Uterus (tissue), 2 donors: ENCODE results near the gene BICDL2.

Experiments
- POLR2A ChIP-seq, 2 donors: fragments of 450-650 bp; IDR thresholded peaks; one replicate each; pipeline ENCODE4 v1.6.1; 2016; ENCODE audit warnings: antibody characterized with exemption in 2 of 2, mild to moderate bottlenecking in 1 of 2, moderate library complexity in 1 of 2
- TF ChIP-seq, protein P1 (sequence below), 4 experiments: fragments of 200-600 bp in 2 of 4; fragments of 450-650 bp in 2 of 4; sonication (generic) in 2 of 4; IDR thresholded peaks; one replicate each; pipeline ENCODE4 v1.5.1; 2016 to 2019; ENCODE audit warnings: antibody characterized with exemption in 4 of 4, mild to moderate bottlenecking in 2 of 4, moderate library complexity in 1 of 4

DNA sequence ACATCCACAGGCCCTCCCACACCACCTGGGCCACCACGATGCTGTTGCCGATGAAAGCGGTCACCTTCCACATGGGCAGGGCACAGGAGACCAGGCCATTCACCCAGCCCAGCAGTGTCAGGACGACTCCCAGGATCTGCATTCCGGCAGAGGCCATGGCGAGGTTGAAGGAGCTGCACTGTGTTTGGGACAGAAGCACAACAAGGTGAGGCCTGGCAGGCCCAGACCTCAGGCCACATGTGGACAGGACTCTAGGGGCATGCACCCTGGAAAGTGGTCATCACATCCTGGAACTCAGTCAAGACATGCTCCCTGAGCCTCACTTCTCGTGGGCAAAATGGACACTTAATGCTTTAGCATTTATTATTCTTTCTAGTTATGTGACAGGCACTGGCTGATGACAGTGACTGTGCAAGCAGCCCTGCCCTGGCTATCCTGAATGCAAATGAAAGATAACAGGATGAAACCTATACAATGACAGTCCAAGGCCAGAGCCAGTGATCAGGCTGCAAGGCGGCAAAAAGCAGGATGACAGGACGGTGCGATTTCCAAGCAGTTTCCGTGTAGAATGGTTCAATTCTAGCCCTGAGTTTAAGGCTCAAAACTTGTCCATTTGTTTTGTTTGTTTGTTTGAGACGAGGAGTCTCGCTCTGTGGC lies 20.8 kb downstream of the BICDL2 start:
- TF ChIP-seq, protein P1, sequence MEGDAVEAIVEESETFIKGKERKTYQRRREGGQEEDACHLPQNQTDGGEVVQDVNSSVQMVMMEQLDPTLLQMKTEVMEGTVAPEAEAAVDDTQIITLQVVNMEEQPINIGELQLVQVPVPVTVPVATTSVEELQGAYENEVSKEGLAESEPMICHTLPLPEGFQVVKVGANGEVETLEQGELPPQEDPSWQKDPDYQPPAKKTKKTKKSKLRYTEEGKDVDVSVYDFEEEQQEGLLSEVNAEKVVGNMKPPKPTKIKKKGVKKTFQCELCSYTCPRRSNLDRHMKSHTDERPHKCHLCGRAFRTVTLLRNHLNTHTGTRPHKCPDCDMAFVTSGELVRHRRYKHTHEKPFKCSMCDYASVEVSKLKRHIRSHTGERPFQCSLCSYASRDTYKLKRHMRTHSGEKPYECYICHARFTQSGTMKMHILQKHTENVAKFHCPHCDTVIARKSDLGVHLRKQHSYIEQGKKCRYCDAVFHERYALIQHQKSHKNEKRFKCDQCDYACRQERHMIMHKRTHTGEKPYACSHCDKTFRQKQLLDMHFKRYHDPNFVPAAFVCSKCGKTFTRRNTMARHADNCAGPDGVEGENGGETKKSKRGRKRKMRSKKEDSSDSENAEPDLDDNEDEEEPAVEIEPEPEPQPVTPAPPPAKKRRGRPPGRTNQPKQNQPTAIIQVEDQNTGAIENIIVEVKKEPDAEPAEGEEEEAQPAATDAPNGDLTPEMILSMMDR (IDR thresholded peaks at IDR 0.05), result no peak
- TF ChIP-seq POLR2A (IDR thresholded peaks at IDR 0.05), result no peak
